HEK293T (cell line): ENCODE results near the gene PIWIL1.

Experiments used
- BHLHE40 ChIP-seq: fragments of 450-650 bp; IDR thresholded peaks from 2 replicates; pipeline ENCODE4 v1.6.1; 2016; ENCODE audit warnings: mild to moderate bottlenecking, moderate library complexity, borderline replicate concordance
- CTBP1 ChIP-seq: fragments of 450-650 bp; IDR thresholded peaks from 2 replicates; pipeline ENCODE4 v1.6.1; 2016; ENCODE audit warnings: borderline replicate concordance
- ELF4 ChIP-seq: fragments of 450-650 bp; IDR thresholded peaks from 2 replicates; pipeline ENCODE4 v1.6.1; 2017; ENCODE audit warnings: antibody characterized with exemption
- FOXM1 ChIP-seq: fragments of 450-650 bp; IDR thresholded peaks from 2 replicates; pipeline ENCODE4 v1.6.1; 2017; ENCODE audit warnings: mild to moderate bottlenecking, borderline replicate concordance
- HDGF ChIP-seq: fragments of 450-650 bp; IDR thresholded peaks from 2 replicates; pipeline ENCODE4 v1.6.1; 2017; ENCODE audit warnings: antibody characterized with exemption, borderline replicate concordance
- L3MBTL2 ChIP-seq: fragments of 450-650 bp; conservative IDR thresholded peaks from 2 replicates; pipeline ENCODE4 v1.6.1; 2016; ENCODE audit warnings: mild to moderate bottlenecking
- SP1 ChIP-seq: fragments of 450-650 bp; IDR thresholded peaks from 2 replicates; pipeline ENCODE4 v1.6.1; 2017

- TF ChIP-seq L3MBTL2, result no peak
- TF ChIP-seq FOXM1, result no peak
- TF ChIP-seq HDGF, result no peak
- no peak for TF ChIP-seq SP1
- no peak for TF ChIP-seq CTBP1
- no peak for TF ChIP-seq BHLHE40
- TF ChIP-seq ELF4, result no peak
These were observed at the start of gene PIWIL1 for GRCh38 chr12:130337488-130338303.
